GM19099 (cell line): ENCODE data around the gene CLEC4M.

ENCODE experiments used
- POLR2A ChIP-seq: IDR thresholded peaks from 3 replicates; pipeline ENCODE4 v1.6.1; 2011; ENCODE audit warnings: low read depth; ENCODE audit not compliant: insufficient read length; ENCODE audit errors: extremely low read depth

The CLEC4M gene

GRCh38 chr19:7762719-7763293 lies at the start of gene CLEC4M:
CLEC4M (plus strand) TSS chr19:7763243; CDS start chr19:7763267, 24 bp downstream.
- no peak for TF ChIP-seq POLR2A

- TF ChIP-seq POLR2A: no peak
Measured at GRCh38 chr19:7715671-7716070, 47.4 kb upstream of the CLEC4M start.

GRCh38 chr19:7716762-7717161 lies 46.3 kb upstream of the CLEC4M start:
- no peak for TF ChIP-seq POLR2A

DNA sequence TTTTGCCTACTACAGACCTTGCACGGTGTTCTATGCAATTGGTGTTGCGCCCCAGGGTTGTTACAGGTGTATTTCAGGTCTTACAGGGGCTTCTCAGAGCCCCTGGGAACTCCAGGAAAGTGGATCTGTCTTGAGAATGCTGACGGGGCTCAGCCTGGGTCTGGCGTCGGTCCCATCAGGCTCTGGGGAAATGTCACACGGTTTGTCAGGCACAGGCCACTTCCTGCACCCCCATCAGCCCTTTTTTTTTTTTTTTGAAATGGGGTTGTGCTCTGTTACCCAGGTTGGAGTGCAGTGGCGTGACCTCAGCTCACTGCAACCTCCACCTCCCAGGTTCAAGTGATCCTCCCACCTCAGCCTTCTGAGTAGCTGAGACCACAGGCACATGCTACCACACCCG lies 44.4 kb upstream of the CLEC4M start:
- no peak for TF ChIP-seq POLR2A

GRCh38 chr19:7720351-7720750 lies 42.7 kb upstream of the CLEC4M start:
- no peak for TF ChIP-seq POLR2A

GRCh38 chr19:7722231-7722651 lies 40.8 kb upstream of the CLEC4M start:
- TF ChIP-seq POLR2A: no peak

GRCh38 chr19:7725791-7726190 lies 37.3 kb upstream of the CLEC4M start:
- TF ChIP-seq POLR2A: no peak

GRCh38 chr19:7729211-7729610 lies 33.8 kb upstream of the CLEC4M start:
- no peak for TF ChIP-seq POLR2A

GRCh38 chr19:7729831-7730285 lies 33.2 kb upstream of the CLEC4M start:
- TF ChIP-seq POLR2A: no peak

- TF ChIP-seq POLR2A: no peak
Measured at GRCh38 chr19:7730286-7731217, 32.5 kb upstream of the CLEC4M start.

DNA sequence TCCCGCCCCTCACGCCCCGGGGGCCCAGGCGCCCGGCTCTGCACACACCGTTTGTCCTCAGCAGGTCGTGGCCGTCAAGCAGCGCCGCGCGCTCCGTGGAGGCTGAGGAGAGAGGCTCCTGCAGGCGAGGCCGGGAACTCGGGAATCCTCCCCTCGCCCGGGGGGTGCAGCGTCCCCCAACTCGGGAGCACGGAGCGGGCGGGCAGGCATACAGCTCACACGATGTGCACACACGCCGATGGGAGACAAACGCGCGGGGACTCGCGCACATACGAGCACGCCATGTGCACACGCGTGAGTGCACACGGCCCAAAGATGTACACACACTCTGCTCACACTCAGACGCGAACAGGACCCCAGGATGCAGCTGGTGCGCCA lies 31.8 kb upstream of the CLEC4M start:
- no peak for TF ChIP-seq POLR2A

DNA sequence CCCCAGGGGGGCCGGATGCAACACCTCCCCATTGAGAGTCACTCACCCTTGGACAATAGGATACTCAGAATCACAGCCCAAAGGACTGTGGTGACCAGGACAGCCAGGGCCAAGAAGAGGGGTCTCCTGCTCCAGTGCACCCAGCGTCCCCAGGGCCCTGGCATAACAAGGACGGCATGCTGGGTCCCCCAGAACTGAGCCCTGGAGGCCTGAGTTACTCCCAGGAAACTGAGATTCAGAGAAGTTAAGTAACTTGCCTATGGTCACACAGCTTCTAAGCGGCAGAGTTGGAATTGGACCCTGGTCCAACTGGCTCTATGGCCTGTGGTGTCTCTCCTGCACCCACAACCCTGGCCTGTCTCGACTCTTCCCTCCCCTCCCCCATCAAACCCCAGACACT lies 31.4 kb upstream of the CLEC4M start:
- TF ChIP-seq POLR2A: no peak

GRCh38 chr19:7732045-7732444 lies 31.0 kb upstream of the CLEC4M start, which contains the start of gene CLEC4G:
CLEC4G (minus strand) TSS chr19:7732110; CDS start chr19:7732102, 8 bp downstream.
- TF ChIP-seq POLR2A: no peak

GRCh38 chr19:7733376-7733775 lies 29.7 kb upstream of the CLEC4M start:
- TF ChIP-seq POLR2A: no peak

GRCh38 chr19:7734220-7735203 lies 28.5 kb upstream of the CLEC4M start:
- no peak for TF ChIP-seq POLR2A

GRCh38 chr19:7736148-7736547 lies 26.9 kb upstream of the CLEC4M start:
- no peak for TF ChIP-seq POLR2A

DNA sequence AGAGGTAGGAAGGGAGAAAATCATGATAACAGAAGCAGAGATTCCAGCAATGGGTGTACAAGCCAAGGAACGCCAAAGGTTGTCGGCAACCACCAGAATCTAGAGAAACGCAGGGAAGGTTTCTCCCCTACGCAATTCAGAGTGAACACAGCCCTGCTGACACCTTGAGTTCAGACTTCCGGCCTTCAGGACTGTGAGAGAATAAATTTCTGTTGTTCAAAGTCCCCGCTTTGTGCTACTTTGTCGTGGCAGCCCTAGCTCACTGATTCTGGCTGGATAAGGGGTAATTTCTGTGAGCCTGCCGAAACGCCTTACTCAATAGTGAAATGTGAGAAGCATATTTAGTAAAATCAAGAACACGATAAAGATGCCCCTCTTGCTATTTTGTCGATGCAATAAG lies 25.8 kb upstream of the CLEC4M start:
- TF ChIP-seq POLR2A: no peak
